ENCODE measurements around the gene SORD.
"Not testable (repeated sequence)": the region's sequence is repeated elsewhere in the genome, so short reads cannot be mapped to it uniquely, and the experiment has no call there.

DNA sequence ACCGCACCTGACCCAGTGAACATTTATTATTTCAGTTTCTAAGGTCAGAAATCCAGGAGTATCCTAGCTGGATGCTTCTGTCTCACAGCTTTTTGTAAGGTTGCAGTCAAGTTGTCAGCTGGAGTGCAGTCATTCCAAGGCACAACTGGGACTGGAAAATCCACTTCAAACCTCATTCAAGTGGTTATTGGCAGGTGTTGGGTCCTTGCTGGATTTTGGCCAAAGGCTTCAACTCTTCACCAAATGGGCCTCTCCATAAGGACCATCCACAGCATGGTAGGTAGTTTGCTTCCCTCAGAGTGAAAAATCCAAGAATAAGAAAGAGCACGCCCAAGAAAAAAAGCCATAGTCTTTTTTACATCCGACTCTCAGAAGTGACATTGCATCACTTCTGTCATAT, 46.8 kb upstream of the SORD start:
- TF ChIP-seq, protein P1, sequence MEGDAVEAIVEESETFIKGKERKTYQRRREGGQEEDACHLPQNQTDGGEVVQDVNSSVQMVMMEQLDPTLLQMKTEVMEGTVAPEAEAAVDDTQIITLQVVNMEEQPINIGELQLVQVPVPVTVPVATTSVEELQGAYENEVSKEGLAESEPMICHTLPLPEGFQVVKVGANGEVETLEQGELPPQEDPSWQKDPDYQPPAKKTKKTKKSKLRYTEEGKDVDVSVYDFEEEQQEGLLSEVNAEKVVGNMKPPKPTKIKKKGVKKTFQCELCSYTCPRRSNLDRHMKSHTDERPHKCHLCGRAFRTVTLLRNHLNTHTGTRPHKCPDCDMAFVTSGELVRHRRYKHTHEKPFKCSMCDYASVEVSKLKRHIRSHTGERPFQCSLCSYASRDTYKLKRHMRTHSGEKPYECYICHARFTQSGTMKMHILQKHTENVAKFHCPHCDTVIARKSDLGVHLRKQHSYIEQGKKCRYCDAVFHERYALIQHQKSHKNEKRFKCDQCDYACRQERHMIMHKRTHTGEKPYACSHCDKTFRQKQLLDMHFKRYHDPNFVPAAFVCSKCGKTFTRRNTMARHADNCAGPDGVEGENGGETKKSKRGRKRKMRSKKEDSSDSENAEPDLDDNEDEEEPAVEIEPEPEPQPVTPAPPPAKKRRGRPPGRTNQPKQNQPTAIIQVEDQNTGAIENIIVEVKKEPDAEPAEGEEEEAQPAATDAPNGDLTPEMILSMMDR (IDR thresholded peaks at IDR 0.05), result not testable (repeated sequence)
- TF ChIP-seq POLR2A (IDR thresholded peaks at IDR 0.05), result not testable (repeated sequence)
